GM12874 (cell line): ENCODE measurements around the gene ST6GALNAC4.
A peak's percentile ranks its signal among the peaks of the same experiment; 100 is the strongest.

Experiments
- TF ChIP-seq, protein P1 (sequence below): IDR thresholded peaks from 2 replicates; pipeline ENCODE4 v1.5.1; 2011; ENCODE audit warnings: low read depth, mild to moderate bottlenecking, control low read depth, low read length, moderate library complexity; ENCODE audit not compliant: insufficient read depth

ST6GALNAC4 gene

DNA sequence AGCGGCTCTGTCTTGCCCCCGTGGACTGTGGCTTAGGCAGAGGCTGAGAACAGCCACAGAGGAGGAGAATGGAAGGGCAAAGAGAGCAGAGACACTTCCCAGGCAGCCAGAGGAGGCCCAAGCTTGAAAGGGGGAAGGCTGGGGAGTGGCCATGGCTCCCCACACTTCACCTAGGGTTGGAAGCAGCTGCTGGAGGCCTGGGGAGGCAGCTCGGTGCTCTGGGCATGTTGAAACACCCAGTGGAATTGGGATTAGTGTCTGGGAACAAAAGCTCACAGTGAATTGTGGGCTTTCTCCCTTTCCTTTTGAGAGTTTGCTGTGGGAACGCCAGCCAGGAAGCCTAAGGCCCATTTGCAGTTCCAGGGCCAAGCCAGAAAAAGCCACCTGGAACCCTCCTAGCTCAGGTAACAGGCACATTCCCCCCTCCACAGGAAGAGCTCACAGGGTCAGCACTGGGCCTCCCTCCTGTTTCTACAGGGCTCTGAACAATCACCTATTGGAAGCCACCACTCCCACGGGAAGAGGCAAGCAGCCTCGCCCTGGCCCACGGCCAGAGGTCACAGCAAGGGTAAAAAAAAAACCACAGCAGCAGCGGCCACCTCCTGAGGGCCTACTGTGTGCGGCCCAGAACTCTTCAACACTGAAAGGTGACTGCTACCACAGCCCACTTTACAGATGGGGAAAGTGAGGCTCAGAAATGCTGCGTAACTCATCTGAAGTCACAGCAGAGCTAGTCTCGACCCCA is 43.7 kb upstream of the ST6GALNAC4 start:
- TF ChIP-seq, protein P1, sequence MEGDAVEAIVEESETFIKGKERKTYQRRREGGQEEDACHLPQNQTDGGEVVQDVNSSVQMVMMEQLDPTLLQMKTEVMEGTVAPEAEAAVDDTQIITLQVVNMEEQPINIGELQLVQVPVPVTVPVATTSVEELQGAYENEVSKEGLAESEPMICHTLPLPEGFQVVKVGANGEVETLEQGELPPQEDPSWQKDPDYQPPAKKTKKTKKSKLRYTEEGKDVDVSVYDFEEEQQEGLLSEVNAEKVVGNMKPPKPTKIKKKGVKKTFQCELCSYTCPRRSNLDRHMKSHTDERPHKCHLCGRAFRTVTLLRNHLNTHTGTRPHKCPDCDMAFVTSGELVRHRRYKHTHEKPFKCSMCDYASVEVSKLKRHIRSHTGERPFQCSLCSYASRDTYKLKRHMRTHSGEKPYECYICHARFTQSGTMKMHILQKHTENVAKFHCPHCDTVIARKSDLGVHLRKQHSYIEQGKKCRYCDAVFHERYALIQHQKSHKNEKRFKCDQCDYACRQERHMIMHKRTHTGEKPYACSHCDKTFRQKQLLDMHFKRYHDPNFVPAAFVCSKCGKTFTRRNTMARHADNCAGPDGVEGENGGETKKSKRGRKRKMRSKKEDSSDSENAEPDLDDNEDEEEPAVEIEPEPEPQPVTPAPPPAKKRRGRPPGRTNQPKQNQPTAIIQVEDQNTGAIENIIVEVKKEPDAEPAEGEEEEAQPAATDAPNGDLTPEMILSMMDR: no peak

DNA sequence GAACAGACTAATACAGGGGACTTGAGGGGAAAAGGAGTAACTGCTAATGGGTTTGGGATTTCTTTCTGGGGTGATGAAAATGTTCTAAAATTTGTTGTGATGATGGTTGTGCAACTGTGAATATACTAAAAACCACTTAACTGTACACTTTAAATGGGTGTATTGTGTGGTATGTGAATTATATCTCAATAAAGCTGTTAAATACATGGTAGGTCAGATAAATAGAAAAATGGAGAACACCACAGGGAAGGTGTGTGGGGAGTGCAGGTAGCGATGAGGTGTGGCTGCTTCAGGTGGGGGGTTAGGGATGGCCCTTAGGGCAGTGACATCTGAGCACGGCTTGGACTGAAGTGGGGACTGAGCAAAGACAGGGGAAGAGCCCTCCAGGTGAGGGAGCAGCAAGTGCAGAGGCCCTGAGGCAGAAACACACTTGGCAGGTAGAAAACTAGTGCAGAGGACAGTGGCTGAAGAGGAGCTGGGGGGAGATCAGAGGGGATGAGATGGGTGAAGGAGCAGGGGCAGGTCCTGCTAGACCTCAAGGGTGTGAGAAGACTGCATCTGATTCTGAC is 43.1 kb upstream of the ST6GALNAC4 start:
- TF ChIP-seq, protein P1: no peak

DNA sequence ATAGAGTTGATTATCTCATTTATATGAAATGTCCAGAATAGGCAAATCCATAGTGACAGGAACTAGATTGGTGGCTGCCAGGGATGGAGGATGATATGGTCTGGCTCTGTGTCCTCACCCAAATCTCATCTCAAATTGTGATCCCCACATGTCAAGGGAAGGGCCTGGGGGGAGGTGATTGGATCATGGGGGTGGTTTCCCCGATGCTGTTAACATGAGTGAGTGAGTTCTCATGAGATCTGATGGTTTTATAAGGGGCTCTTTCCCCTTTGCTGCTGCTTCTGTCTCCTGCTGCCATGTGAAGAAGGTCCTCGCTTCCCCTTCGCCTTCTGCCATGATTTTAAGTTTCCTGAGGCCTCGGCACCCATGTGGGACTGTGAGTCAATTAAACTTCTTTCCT is 42.6 kb upstream of the ST6GALNAC4 start:
- TF ChIP-seq, protein P1: no peak

DNA sequence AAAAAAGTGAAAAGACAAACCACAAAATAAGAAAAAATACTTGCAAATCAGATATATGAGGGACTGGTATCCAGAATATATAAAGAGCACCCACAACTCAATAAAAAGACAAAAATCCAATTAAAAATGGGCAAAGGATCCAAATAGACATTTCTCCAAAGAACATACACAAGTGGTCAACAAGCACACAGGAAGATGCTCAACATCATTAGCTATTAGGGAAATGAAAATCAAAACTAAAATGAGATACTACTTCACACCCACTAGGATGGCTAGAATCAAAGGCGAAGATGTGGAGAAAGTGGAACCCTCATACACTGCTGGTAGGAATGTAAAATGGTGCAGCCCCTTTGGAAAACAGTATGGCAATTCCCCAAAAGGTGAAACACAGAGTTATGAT is 41.9 kb upstream of the ST6GALNAC4 start:
- TF ChIP-seq, protein P1: no peak

DNA sequence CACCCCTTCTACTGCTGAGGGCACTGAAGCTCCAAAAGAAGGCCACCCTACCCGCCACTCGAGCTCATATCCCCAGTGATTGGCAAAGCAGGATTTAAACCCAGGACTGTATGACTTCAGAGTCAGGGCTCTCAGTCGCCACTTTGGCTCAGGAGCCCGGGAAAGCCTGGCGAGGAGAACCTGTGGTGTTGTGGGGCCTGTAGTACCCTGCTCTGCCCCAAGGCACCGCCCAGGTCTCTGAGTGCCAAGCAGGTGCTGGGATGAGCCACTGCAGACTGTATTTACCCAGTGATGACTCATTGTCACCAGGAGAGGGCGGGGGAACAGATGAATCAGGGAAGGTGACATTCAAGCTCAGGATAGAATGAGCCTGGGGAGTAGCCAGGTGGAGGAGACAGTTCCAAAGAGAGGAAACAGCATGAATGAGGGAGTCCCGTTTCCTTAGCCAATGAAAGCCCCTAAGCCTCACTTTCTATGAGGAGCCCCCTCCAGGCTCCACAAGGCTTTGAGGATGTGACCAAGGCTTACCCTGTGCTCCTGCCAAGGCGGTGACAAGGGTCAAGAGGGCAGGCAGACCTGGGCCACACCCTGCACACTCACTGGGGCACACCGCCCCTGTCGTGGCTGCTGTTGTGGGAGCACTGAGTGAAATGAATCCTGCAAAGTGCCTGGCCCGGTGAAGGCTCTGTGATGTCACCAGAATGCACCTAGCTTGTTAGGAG is 38.6 kb upstream of the ST6GALNAC4 start:
- TF ChIP-seq, protein P1: peak; percentile 59

DNA sequence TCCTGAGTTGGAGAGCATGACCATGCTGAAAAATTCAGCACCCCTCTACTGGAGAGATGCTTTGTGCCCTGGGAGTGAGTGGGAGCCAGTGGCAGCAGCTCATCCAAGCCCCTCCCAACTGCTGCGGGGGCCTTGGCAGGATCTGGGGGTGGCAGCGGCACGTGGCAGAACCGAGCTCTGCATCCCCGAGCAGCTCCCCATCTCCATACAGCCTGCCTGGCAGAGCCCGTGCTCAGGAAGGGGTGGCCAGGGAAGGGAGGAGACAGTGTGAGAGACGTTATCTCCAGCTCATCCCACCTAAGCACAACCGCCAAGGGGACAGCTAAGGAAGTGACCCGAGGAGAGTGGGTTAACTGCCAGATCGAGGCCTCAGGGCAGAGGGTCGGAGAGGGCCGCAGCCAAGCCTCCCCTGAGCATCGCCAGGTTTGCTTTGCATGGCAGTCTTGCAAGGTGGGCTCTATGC is 38.0 kb upstream of the ST6GALNAC4 start:
- TF ChIP-seq, protein P1: no peak

DNA sequence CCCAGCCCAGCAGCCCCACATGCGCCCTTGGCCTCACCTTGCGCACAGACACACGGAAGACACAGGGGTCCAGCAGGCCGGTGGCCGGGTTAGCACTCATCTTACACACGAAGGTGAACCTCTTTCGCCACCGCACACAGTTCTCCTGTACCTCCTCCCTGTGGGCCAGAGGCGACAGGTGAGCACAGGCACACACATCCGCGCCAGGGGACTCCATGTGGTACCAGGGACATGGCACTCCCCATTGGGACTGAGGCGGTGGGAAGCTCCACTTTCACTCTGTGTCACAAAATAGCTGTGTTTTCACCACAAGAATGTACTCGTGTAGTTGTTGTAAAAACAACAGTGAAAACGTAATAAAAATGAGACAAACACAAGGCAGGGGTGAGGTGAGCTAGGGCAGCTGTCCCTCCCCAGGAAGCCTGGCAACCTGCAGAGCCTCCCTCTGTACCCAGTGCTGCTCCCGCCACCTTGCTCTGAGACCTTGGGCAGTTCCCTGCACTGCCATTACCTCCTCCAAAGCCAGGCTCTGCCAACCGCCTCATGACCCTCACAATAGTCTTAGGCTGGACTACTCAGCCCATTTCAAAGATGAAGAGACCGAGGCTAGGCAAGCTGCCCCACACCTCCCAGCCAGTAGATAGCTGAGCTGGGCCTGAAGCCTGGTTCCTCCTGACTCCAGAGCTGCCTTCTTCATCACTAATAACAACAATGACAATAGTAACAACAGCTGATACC is 37.1 kb upstream of the ST6GALNAC4 start:
- TF ChIP-seq, protein P1: no peak
